VCaP (cell line): ENCODE measurements around the gene METTL16.
"Not testable (repeated sequence)": the region's sequence is repeated elsewhere in the genome, so short reads cannot be mapped to it uniquely, and the experiment has no call there.

ENCODE experiments used
- H3K27ac ChIP-seq: fragments of 450-650 bp; 2 replicates; pipeline ENCODE4 v1.5.1; 2017
- CTCF ChIP-seq: fragments of 450-650 bp; conservative IDR thresholded peaks from 2 replicates; pipeline ENCODE4 v1.5.1; 2017; ENCODE audit warnings: mild to moderate bottlenecking, moderate library complexity

Gene METTL16

GRCh38 chr17:2545393-2545792 is 33.7 kb upstream of the METTL16 start:
- H3K27ac ChIP-seq: no peak overlapping the region
- no peak for TF ChIP-seq CTCF

GRCh38 chr17:2542456-2542855 is 30.8 kb upstream of the METTL16 start:
- H3K27ac ChIP-seq: no peak overlapping the region
- TF ChIP-seq CTCF: no peak

- no peak for TF ChIP-seq CTCF
- H3K27ac ChIP-seq: no peak overlapping the region
Observed at GRCh38 chr17:2542056-2542455, 30.4 kb upstream of the METTL16 start.

GRCh38 chr17:2537579-2537978 is 25.9 kb upstream of the METTL16 start:
- H3K27ac ChIP-seq: not testable (repeated sequence)

GRCh38 chr17:2532146-2532720 is 20.5 kb upstream of the METTL16 start:
- no peak for TF ChIP-seq CTCF
- H3K27ac ChIP-seq: no peak overlapping the region

GRCh38 chr17:2531243-2531954 is 19.7 kb upstream of the METTL16 start:
- not testable (repeated sequence) for H3K27ac ChIP-seq

- H3K27ac ChIP-seq: not testable (repeated sequence)
Observed at GRCh38 chr17:2521775-2522410, 10.2 kb upstream of the METTL16 start.

- no peak for TF ChIP-seq CTCF
- no peak overlapping the region for H3K27ac ChIP-seq
Observed at GRCh38 chr17:2521257-2521656, 9.6 kb upstream of the METTL16 start.

GRCh38 chr17:2517539-2517938 is 5.9 kb upstream of the METTL16 start:
- H3K27ac ChIP-seq: no peak overlapping the region
- TF ChIP-seq CTCF: no peak
